GM12878 (cell line): ENCODE measurements around the gene MNT. TPM values are rescaled to one million over a fixed set of nuclear protein-coding genes. Genes with fewer than 3 reads are reported as not detected.

ENCODE experiments used
- ATAC-seq: fragments of 200-7000 bp; cut with Tn5 transposase; 3 replicates; pipeline ENCODE4 v1.9.1; 2020; ENCODE audit warnings: mild to moderate bottlenecking, moderate library complexity
- BruUV-seq: library from RNA; stranded (reverse); fragments of 400-500 nt; replicated peaks from 2 replicates; lab custom pipeline; 2021; lab: Mats Ljungman, UMichigan
- CTCF ChIA-PET: fragments of 300-600 bp; sonication (Branson Sonifier 250); formaldehyde crosslinking; extraction: SDS; loops from one replicate; lab custom pipeline; 2021; ENCODE audit warnings: inconsistent platforms; lab: Yijun Ruan, JAX
- POLR2A ChIA-PET: fragments of 350-600 bp; formaldehyde crosslinking; extraction: SDS; loops from one replicate; lab custom pipeline; 2021; ENCODE audit warnings: inconsistent platforms; lab: Charles Lee
- RAD21 ChIA-PET: fragments of 300-600 bp; sonication (Branson Sonifier 250); formaldehyde crosslinking; loops from one replicate; lab custom pipeline; 2023; ENCODE audit warnings: antibody characterized with exemption; ENCODE audit not compliant: unreplicated experiment; lab: Charles Lee
- SMC1A ChIA-PET: fragments of 300-600 bp; sonication (Branson Sonifier 250); formaldehyde crosslinking; loops from one replicate; lab custom pipeline; 2023; ENCODE audit not compliant: unreplicated experiment, uncharacterized antibody; lab: Charles Lee
- DNase-seq: peaks from one replicate; pipeline ENCODE4 v3.0.0-alpha.2; 2011; ENCODE audit warnings: low read depth, low spot score
- FAIRE-seq: peaks from 3 replicates; lab custom pipeline; 2011; peaks lifted over from hg19 to GRCh38; lab: Jason Lieb, UNC
- H2AFZ ChIP-seq: 2 replicates; pipeline ENCODE4 v1.6.0; 2011; ENCODE audit warnings: low read depth, low read length, control low read depth; ENCODE audit not compliant: control insufficient read depth
- H3K27ac ChIP-seq: 2 replicates; pipeline ENCODE4 v1.5.1; 2011; ENCODE audit warnings: control low read depth; ENCODE audit not compliant: control insufficient read depth, insufficient read depth
- H3K27me3 ChIP-seq, 2 experiments: replicated peaks in 1 of 2; 2 replicates each; pipeline versions ENCODE4 v1.6.0 to v1.6.1; 2011; ENCODE audit warnings: low read length in 1 of 2; ENCODE audit not compliant: control insufficient read depth in 2 of 2, insufficient read depth in 2 of 2
- H3K36me3 ChIP-seq, 2 experiments: 2 replicates each; pipeline ENCODE4 v1.5.1; 2011; ENCODE audit warnings: low read length in 1 of 2; ENCODE audit not compliant: control insufficient read depth in 2 of 2, insufficient read depth in 2 of 2
- H3K4me1 ChIP-seq: 2 replicates; pipeline ENCODE4 v1.6.1; 2011; ENCODE audit warnings: mild to moderate bottlenecking, low read length, moderate library complexity, mixed read lengths; ENCODE audit not compliant: control insufficient read depth, insufficient read depth
- H3K4me2 ChIP-seq: 2 replicates; pipeline ENCODE4 v1.6.0; 2011; ENCODE audit warnings: control low read depth; ENCODE audit not compliant: control insufficient read depth, insufficient read depth
- H3K4me3 ChIP-seq: fragments of 200-600 bp; sonication (generic); 2 replicates; pipeline ENCODE4 v1.5.1; 2016
- H3K79me2 ChIP-seq: 2 replicates; pipeline ENCODE4 v1.6.0; 2011; ENCODE audit warnings: low read length; ENCODE audit not compliant: control insufficient read depth, insufficient read depth
- H3K9ac ChIP-seq: 2 replicates; pipeline ENCODE4 v1.8.0; 2011; ENCODE audit warnings: low read length, control low read depth, mixed read lengths; ENCODE audit not compliant: control insufficient read depth, insufficient read depth
- H3K9me3 ChIP-seq: replicated peaks from 3 replicates; pipeline ENCODE4 v1.5.1; 2011; ENCODE audit warnings: mild to moderate bottlenecking, low read length; ENCODE audit not compliant: control insufficient read depth, insufficient read depth
- H4K20me1 ChIP-seq: 2 replicates; pipeline ENCODE4 v1.6.0; 2011; ENCODE audit not compliant: control insufficient read depth, insufficient read depth
- CEBPZ ChIP-seq: fragments of 150-350 bp; IDR thresholded peaks from 2 replicates; pipeline ENCODE4 v1.6.1; 2016; ENCODE audit warnings: low read depth, low read length
- E2F4 ChIP-seq: IDR thresholded peaks from 2 replicates; pipeline ENCODE4 v1.6.1; 2012; ENCODE audit warnings: low read depth, low read length, improper control_type of control experiment
- GABPA ChIP-seq: IDR thresholded peaks from 2 replicates; pipeline ENCODE4 v1.6.1; 2014; ENCODE audit warnings: antibody characterized with exemption, low read depth, mild to moderate bottlenecking, inconsistent platforms
- HSF1 ChIP-seq: fragments of 150-350 bp; IDR thresholded peaks from 2 replicates; pipeline ENCODE4 v1.6.1; 2014; ENCODE audit warnings: mild to moderate bottlenecking, low read depth, low read length
- IKZF1 ChIP-seq: fragments of 450-650 bp; conservative IDR thresholded peaks from 2 replicates; pipeline ENCODE4 v1.6.1; 2017; ENCODE audit warnings: antibody characterized with exemption, mild to moderate bottlenecking
- KLF5 ChIP-seq: fragments of 450-650 bp; IDR thresholded peaks from 2 replicates; pipeline ENCODE4 v1.6.1; 2014; ENCODE audit warnings: mild to moderate bottlenecking; ENCODE audit not compliant: partially characterized antibody
- MTA2 ChIP-seq: fragments of 450-650 bp; IDR thresholded peaks from 2 replicates; pipeline ENCODE4 v1.6.1; 2016; ENCODE audit warnings: low read depth, mild to moderate bottlenecking, moderate library complexity
- RAD21 ChIP-seq: IDR thresholded peaks from 2 replicates; pipeline ENCODE4 v1.6.1; 2011; ENCODE audit warnings: mild to moderate bottlenecking, low read depth, low read length, moderate library complexity; ENCODE audit not compliant: insufficient read depth
- SRF ChIP-seq, 2 experiments: IDR thresholded peaks; 2 replicates each; pipeline ENCODE4 v1.6.1; 2011; ENCODE audit warnings: low read depth in 2 of 2, low read length in 2 of 2, mild to moderate bottlenecking in 1 of 2, moderate library complexity in 1 of 2
- WRNIP1 ChIP-seq: IDR thresholded peaks from 2 replicates; pipeline ENCODE4 v1.6.1; 2011; ENCODE audit warnings: low read depth, low read length, improper control_type of control experiment, borderline replicate concordance
- ZSCAN29 ChIP-seq: fragments of 450-650 bp; IDR thresholded peaks from 2 replicates; pipeline ENCODE4 v1.6.1; 2017; ENCODE audit warnings: mild to moderate bottlenecking, moderate library complexity
- WGBS: methylation state at CpG from one replicate; pipeline ENCODE4 v1.1.6; 2016; ENCODE audit warnings: low lambda C conversion rate; ENCODE audit not compliant: insufficient replicate concordance, insufficient coverage; ENCODE audit errors: missing lambda C conversion rate; 5-methylcytosine and 5-hydroxymethylcytosine counted together
- in situ Hi-C: fragments of 300-500 bp; cut with MboI; formaldehyde crosslinking; loops from 9 replicates; pipeline ENCODE4 v1.14.3; 2018; ENCODE audit warnings: mixed read lengths
- intact Hi-C: fragments of 100-400 bp; cut with micrococcal nuclease; formaldehyde crosslinking; loops from one replicate; pipeline ENCODE4 v1.14.2; 2022; ENCODE audit not compliant: unreplicated experiment
- polyA plus RNA-seq, 11 experiments: library from polyadenylated mRNA; depleted of rRNA in 4 of 11; unstranded in 6 of 11; stranded (reverse) in 5 of 11; fragments of >200 nt; fragmentation: Nextera tagmentation in 4 of 11; fragmentation: Illumina TruSeq in 1 of 11; extraction: Ambion mirVana in 4 of 11; extraction: Trizol in 1 of 11; gene quantifications; 1 replicate in 1 of 11; 2 replicates in 10 of 11; pipeline versions ENCODE4 v1.2.1 to v1.2.3, GENCODE V29; 2011 to 2016; ENCODE audit warnings: inconsistent platforms in 2 of 11, missing spikeins in 2 of 11, low read depth in 1 of 11
- total RNA-seq, 4 experiments: library from RNA; depleted of rRNA in 3 of 4; stranded (reverse); fragments of >200 nt in 3 of 4; fragmentation: Illumina TruSeq in 1 of 4; extraction: Trizol in 1 of 4; gene quantifications; 2 replicates each; pipeline versions ENCODE4 v1.2.1 to v1.2.3, GENCODE V29; 2013 to 2021

Gene MNT
- total and polyA plus RNA-seq, 10 of the 15 experiments (the other 5 are each of a cell fraction or from before 2014, with no cell fraction given), result 0.31 to 15.9 (median 3.8) TPM

- ChIA-PET SMC1A (interaction anchor here (12.3 kb wide), 1 partner anchor 39 kb away, joined by 364 read pairs; no protein-coding TSS in a partner anchor), POLR2A (no interaction called here)
These were observed 19.3 kb upstream of the MNT start for GRCh38 chr17:2420176-2420575.

GRCh38 chr17:2419486-2419885, 18.6 kb upstream of the MNT start:
- no peak overlapping the region for H3K4me3 ChIP-seq
- peaks cover 11 to 16% of the 10 kb centered on the region in 2 experiments for H3K36me3 ChIP-seq
- no peaks in the 10 kb centered on the region for H4K20me1 ChIP-seq
- no peak overlapping the region for H3K9ac ChIP-seq
- H3K27me3 ChIP-seq, result no peaks in the 10 kb centered on the region
- CTCF ChIA-PET, result interaction anchor here (1.8 to 9.9 kb wide), 4 partner anchors 18 to 67 kb away, joined by 5 to 597 read pairs (median 28); no protein-coding TSS in a partner anchor
- 100% methylated on average over 6 of the region's 6 CpGs for WGBS
- intact Hi-C loops, result no loop called here
- no peak for DNase-seq
- no peak for ATAC-seq
- H3K27ac ChIP-seq, result no peak overlapping the region
- no peak for FAIRE-seq
- SMC1A ChIA-PET, result interaction anchor here (0.8 to 12.3 kb wide), 2 partner anchors 38 to 177 kb away, joined by 3 to 364 read pairs; no protein-coding TSS in a partner anchor
- H3K9me3 ChIP-seq, result no peaks in the 10 kb centered on the region
- no TSS peak for BruUV-seq
- in situ Hi-C loops, result loop anchor here (25.0 kb wide), 1 partner anchor 593 kb away; no protein-coding TSS in a partner anchor
- H2AFZ ChIP-seq, result no peak overlapping the region
- RAD21 ChIA-PET, result interaction anchor here (10.1 kb wide), 1 partner anchor 38 kb away, joined by 376 read pairs; no protein-coding TSS in a partner anchor
- H3K4me2 ChIP-seq, result no peak overlapping the region
- no peaks in the 10 kb centered on the region for H3K4me1 ChIP-seq
- POLR2A ChIA-PET, result no interaction called here
- H3K79me2 ChIP-seq, result no peaks in the 10 kb centered on the region
- TF ChIP-seq SRF (IDR thresholded peaks at IDR 0.05; ENCODE audit: low read depth in 2 of 2, low read length in 2 of 2) (no peak), CEBPZ (no peak), GABPA (no peak), MTA2 (no peak), ZSCAN29 (no peak), E2F4 (no peak), HSF1 (no peak), WRNIP1 (no peak), KLF5 (no peak), IKZF1 (no peak)

More at GRCh38 chr17:2420176-2420575, 19.3 kb upstream of the MNT start:
- Histone ChIP-seq H3K9me3 (no peaks in the 10 kb centered on the region), H3K79me2 (no peaks in the 10 kb centered on the region), H2AFZ (no peak overlapping the region), H3K4me1 (no peaks in the 10 kb centered on the region), H3K4me3 (no peak overlapping the region), H4K20me1 (no peaks in the 10 kb centered on the region), H3K9ac (no peak overlapping the region), H3K27me3 (no peaks in the 10 kb centered on the region), H3K4me2 (no peak overlapping the region), H3K36me3 (peaks cover 11 to 16% of the 10 kb centered on the region in 2 experiments), H3K27ac (no peak overlapping the region)
- CTCF ChIA-PET, result interaction anchor here (9.9 kb wide), 1 partner anchor 37 kb away, joined by 597 read pairs; no protein-coding TSS in a partner anchor
- RAD21 ChIA-PET, result interaction anchor here (10.1 kb wide), 1 partner anchor 38 kb away, joined by 376 read pairs; no protein-coding TSS in a partner anchor
- 92% methylated on average over 12 of the region's 12 CpGs for WGBS
- intact Hi-C loops, result no loop called here
- in situ Hi-C loops, result loop anchor here (25.0 kb wide), 1 partner anchor 592 kb away; no protein-coding TSS in a partner anchor
- DNase-seq, result no peak
- no peak for TF ChIP-seq RAD21
- FAIRE-seq, result no peak
- ATAC-seq, result no peak
- BruUV-seq, result TSS peak; percentile 45
